Stimulated activated CD4-positive, alpha-beta T cell treated with anti-CD3 and anti-CD28 coated beads, Interleukin-4, amount 100 ng/mL, for 24 hours (primary cell): ENCODE measurements around the gene TAOK2.

Source experiments
- DNase-seq: peaks from one replicate; pipeline ENCODE4 v3.0.0-alpha.2; 2020

The TAOK2 gene

GRCh38 chr16:29963021-29963743 lies 10.5 kb upstream of the TAOK2 start:
- no peak for DNase-seq

- no peak for DNase-seq
These were observed 5.5 kb upstream of the TAOK2 start for GRCh38 chr16:29968205-29968604.

- DNase-seq, result no peak
These were observed 2.4 kb upstream of the TAOK2 start for GRCh38 chr16:29971304-29971703.

GRCh38 chr16:29972500-29972899 lies 1.2 kb upstream of the TAOK2 start:
- no peak for DNase-seq

- no peak for DNase-seq
These were observed 680 bp upstream of the TAOK2 start for GRCh38 chr16:29972992-29973383.

GRCh38 chr16:29974291-29975133 lies 844 bp downstream of the TAOK2 start:
- DNase-seq, result no peak

GRCh38 chr16:29975134-29975538 lies 1.5 kb downstream of the TAOK2 start:
- no peak for DNase-seq

GRCh38 chr16:29975811-29976511 lies 2.3 kb downstream of the TAOK2 start:
- no peak for DNase-seq

GRCh38 chr16:29977063-29977825 lies 3.6 kb downstream of the TAOK2 start:
- DNase-seq, result no peak

GRCh38 chr16:29978081-29978480 lies 4.4 kb downstream of the TAOK2 start:
- no peak for DNase-seq

GRCh38 chr16:29978564-29979270 lies 5.0 kb downstream of the TAOK2 start:
- no peak for DNase-seq

- no peak for DNase-seq
These were observed 9.1 kb downstream of the TAOK2 start for GRCh38 chr16:29982560-29983419.

GRCh38 chr16:29983420-29984136 lies 9.9 kb downstream of the TAOK2 start:
- DNase-seq, result no peak

GRCh38 chr16:29984137-29984763 lies 10.6 kb downstream of the TAOK2 start:
- no peak for DNase-seq

GRCh38 chr16:29984764-29985147 lies 11.1 kb downstream of the TAOK2 start:
- DNase-seq, result no peak

- no peak for DNase-seq
These were observed 11.7 kb downstream of the TAOK2 start for GRCh38 chr16:29985271-29985811.

- no peak for DNase-seq
These were observed 12.6 kb downstream of the TAOK2 start for GRCh38 chr16:29986231-29986630.

- no peak for DNase-seq
These were observed 13.3 kb downstream of the TAOK2 start for GRCh38 chr16:29986931-29987330.

GRCh38 chr16:29987371-29988085 lies 13.9 kb downstream of the TAOK2 start:
- DNase-seq, result no peak
